Measurements from ENCODE around the gene EDRF1.

Gene EDRF1

DNA sequence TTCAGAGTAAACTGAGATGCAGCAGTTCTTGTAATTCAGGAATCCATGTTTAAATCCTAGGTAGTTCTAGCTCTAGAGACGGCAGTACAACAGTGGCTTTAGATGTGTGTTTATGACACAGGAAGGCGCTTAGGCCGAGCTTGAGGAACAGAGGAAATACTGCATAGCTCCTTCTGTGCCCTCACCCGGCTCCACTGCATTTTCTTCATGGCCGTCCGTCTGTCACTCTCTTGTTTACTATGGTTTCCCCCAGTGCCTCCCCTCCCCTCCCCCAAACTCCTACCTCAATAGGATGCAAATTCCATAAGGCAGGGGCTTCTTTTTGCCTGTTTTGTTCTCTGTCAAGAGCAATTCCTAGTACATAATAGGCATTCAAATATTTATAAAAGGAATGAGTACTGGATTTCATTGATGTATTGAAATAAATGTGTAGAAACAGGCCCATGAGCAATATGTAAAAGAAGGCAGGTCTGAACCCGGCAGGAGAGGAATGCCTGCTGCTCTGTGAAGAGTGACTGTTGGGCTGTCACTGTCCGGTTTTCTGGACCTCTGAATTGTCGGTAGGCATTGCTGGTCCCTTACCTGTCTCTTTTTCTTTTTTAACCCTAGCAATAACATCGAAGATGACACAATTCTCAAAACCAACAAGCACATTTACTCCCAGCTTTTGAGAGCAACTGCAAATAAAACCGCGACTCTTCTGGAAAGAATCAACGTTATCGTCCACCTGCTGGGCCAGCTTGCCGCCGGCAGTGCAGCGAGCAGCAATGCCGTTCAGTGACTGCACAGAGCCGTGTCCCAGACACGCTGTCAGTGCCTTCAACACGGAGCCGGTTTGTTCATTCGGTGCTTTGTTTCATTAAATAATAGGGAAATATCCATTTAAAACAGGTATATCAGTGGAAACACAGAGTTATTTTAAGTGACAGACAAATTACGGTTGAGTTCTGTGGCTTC lies 43.5 kb downstream of the EDRF1 start:
- no peak for DNase-seq

- DNase-seq: no peak
These were observed 46.3 kb downstream of the EDRF1 start for GRCh38 chr10:125765835-125766234.

- no peak for DNase-seq
These were observed 47.0 kb downstream of the EDRF1 start for GRCh38 chr10:125766511-125766910.

DNA sequence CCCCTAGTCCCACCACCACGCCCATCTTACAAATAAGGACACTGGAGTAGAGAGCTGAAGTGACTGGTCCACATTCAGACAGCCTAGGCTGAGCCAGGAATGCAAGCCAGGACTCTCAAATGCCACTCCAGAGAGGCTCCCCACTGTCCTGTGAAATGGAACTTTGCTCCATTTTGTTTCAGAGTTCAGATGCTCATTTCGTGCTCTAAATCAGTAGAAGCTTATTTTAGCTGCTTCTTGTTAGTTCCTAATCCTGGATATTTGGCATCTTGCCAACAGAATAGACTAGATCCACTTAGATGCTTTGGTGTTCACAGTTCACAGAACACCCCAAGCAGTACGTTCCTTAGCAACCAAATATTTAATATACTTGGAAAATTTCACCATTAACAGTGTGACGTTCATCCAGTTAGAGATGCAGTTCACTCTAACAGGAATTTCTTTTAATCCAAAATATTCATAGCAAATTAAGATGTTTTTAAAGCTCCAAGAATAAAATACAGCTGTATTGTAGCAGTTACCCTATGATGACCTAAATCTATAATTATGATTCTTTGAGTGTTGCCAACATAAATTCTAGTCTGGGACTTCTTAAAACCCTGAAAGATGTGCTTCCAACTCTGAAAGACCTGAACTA lies 48.8 kb downstream of the EDRF1 start:
- no peak for DNase-seq

GRCh38 chr10:125769175-125769574 lies 49.7 kb downstream of the EDRF1 start:
- DNase-seq: no peak

DNA sequence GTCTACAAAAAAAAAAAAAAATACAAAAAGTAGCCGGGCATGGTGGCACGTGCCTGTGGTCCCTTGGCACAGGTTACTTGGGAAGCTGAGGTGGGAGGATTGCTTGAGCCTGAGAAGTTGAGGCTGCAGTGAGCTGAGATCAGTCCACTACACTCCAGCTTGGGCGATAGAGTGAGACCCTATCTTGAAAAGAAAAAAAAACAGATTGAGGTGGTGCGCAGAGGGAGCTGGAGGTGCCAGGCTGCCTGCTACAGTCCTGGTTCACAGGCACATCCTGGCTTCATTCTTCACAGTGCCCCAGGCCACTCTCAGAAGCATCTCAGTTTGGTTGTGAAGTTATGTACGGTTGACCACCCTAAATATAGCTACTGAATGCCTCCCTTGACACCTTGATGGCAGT lies 51.3 kb downstream of the EDRF1 start:
- DNase-seq: no peak

DNA sequence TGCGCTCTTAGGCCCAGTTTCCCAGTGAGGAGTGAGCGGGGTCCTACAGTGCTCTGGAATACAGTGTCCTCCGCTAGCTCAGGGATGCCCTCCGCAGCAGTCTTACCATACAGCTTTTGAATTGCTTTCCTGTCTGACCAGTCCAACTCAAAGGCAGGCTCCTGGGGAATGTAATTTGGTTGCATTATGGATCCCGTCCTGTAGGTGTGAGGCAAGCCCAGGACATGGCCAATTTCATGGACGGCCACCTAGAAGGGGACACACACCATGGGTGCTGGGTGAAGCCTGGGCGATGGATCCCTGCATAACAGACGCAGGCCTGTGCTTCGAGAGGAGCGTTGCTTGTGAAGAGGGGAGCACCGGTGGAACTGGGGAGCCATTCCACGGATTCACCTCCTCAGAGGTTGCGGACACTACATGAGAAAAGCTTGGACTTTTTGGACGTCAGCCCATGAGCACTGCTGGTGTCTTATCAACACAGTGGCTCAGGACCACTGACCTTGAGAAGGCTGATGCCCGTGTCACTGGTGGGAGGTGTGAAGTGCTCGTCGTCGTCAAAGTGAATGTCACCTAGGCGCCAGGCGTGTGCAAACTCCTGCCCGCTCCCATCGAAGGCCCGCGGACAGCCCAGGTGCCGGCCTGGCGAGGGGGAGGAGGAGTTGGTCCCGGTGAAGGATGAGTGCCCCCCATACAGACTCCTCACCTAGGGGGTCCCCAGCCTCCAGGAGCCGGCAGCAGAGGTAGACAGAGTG lies 52.8 kb downstream of the EDRF1 start:
- DNase-seq: no peak

- DNase-seq: no peak
These were observed 53.3 kb downstream of the EDRF1 start for GRCh38 chr10:125772864-125773180.

GRCh38 chr10:125773687-125774543 lies 54.4 kb downstream of the EDRF1 start:
- no peak for DNase-seq

DNA sequence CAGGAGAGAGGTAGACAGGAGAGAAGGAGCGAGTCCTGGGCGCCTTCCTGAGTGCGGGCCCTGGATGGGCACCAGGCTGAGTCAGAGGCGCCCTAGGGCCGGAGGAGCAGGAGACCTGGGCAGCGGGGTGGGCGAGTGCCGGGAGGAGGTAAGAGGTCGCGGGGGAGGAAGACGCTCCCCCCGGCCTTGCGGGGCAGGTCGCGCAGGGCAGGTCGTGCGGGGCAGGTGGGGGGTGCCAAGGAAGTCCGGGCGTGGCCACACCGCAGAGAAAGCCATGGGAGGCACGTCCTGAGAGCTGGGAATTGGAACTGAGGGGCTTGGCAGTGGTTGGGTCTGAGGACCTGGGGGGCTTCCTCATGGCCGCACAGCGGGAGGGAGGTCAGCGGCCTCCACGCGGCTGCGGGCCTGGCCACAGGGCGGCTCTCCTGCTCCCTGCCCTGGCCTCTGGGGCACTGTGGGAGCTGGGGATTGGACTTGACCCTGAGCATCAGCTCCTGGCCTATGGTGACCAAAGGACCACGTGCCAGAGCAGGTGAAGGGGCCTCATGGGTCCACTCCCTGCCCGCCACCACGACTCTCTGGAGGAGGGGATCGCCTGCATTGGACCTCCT lies 55.2 kb downstream of the EDRF1 start:
- no peak for DNase-seq

DNA sequence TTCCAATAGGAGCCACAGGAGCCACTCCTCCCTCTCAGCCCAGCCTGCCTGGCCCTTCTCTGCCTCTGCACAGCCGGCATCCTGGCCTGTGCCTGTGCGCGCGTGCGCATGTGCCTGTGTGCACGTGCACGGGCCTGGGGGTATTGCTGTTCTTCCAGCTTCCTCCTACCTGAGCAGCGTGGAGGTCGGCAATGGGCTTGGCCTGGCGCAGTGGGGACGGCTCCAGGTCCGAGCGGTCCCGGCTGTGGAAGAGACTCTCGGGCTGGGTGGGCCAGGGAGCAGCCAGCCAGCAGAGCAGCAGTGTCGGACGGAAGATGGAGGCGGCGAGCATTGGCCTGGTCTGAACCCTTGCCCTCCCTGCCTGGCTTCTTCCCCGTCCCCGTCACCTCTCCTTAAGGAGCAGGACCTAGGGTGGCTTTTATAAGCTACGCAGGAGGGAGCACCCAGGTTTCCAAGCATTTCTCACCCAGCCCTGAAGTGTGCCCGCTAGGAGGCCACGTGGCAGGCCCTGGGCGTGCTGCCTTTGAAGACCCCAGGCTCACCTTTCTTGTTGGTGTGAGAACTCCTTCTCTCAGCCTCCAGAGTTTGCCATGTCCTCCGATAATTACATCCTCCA lies 56.1 kb downstream of the EDRF1 start, which contains the start of gene MMP21:
MMP21 (minus strand) TSS at position 331 of the 616 bp plus-strand sequence; CDS start at position 331, 0 bp downstream.
- DNase-seq: no peak

DNA sequence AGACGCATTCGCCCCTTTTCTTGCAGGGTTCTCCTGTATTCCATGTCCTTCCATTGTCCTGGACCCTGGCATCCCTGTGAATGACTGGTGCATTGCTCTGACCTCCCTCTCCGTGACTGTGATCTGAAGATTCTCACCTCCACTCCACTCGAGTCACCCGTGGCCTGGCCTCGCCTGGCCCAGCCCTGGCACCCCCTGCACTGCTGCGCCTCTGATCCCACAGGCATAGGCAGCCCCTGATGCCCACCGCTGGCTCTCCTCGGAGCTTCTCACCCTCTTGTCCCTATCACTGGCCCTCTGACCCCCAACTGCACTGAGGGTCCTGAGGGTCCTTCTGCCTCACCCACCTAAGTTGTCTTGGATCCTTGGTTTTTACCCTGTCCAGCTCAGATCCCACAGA lies 58.3 kb downstream of the EDRF1 start:
- DNase-seq: no peak

DNA sequence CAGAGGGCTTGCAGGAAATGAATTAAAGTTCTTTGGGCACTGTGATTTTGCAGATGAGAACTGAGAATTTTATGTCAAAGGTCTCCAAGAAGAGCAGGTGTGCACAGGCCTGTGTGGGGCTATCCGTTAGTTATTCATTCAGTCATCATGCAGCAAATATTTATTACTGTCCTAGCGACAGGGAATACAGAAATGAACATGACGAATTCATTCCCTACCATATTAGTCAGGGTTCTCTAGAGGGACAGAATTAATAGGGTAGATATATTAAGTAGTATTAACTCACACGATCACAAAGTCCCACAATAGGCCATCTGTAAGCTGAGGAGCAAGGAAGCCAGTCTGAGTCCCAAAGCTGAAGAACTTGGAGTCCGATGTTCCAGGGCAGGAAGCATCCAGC lies 59.0 kb downstream of the EDRF1 start:
- no peak for DNase-seq

- no peak for DNase-seq
These were observed 60.2 kb downstream of the EDRF1 start for GRCh38 chr10:125779403-125780327.

DNA sequence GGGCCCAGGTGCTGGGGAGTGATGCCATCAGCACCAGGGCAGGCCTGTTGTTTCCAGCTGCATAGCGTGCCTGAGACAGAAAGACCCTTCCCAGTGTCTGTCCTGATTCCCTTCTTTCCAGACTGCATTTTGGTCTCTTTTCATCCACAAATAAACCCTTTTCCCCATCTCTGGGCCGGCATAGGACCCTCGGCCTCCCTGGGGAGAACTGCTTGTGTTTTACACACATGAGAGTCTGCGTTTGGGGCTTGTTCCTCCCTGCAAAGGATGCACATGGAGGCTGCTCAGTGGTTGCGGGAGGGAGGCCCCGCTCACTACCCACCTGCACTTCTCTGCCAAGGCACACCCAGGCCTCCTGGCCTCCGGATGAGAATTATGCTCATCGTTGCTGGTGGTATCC lies 61.9 kb downstream of the EDRF1 start:
- DNase-seq: no peak

GRCh38 chr10:125782054-125782453 lies 62.5 kb downstream of the EDRF1 start:
- DNase-seq: no peak

- no peak for DNase-seq
These were observed 63.1 kb downstream of the EDRF1 start for GRCh38 chr10:125782616-125783015.

GRCh38 chr10:125783408-125783807 lies 63.9 kb downstream of the EDRF1 start:
- DNase-seq: no peak

DNA sequence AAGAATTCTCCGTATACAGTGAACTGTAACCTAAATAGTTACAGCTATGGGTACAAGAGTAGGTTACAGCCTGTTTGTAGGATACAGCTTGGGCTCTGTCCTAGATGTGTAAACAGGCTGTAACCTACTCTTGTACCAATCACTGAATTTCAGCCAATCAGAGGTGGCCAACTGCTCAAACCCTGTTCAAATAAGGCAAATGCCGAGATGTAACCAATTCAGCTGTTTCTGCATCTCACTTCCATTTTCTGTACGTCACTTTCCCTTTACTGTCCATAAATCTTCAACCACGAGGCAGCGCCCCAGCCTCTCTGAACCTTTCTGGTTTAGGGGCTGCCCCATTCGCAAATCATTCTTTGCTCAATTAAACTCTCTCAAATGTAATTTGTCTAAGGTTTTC lies 64.4 kb downstream of the EDRF1 start:
- DNase-seq: no peak

GRCh38 chr10:125785791-125786190 lies 66.3 kb downstream of the EDRF1 start:
- no peak for DNase-seq

Measured in SHP77 (cell line).